Stomach (tissue), 9 donors: ENCODE results near the gene TRPC3. TPM values are rescaled to one million over a fixed set of nuclear protein-coding genes. Genes with fewer than 3 reads are reported as not detected.

ENCODE experiments used
- DNase-seq, 2 donors: peaks; one replicate each; pipeline versions ENCODE4 v3.0.0 to v3.0.0-alpha.2; 2013 to 2019
- H3K27ac ChIP-seq, 5 donors: fragments of 200-600 bp in 4 of 5; sonication (generic) in 4 of 5; one replicate each; pipeline ENCODE4 v1.5.1; 2013 to 2019; ENCODE audit warnings: mild to moderate bottlenecking in 1 of 5, moderate library complexity in 1 of 5
- H3K27me3 ChIP-seq, 3 donors: fragments of 200-600 bp; sonication (generic); one replicate each; pipeline ENCODE4 v1.5.1; 2017 to 2019; ENCODE audit warnings: mixed run types in 1 of 3
- H3K36me3 ChIP-seq, 4 donors: fragments of 200-600 bp; sonication (generic); 1 replicate in 3 of 4; 2 replicates in 1 of 4; pipeline ENCODE4 v1.5.1; 2016 to 2019
- H3K4me1 ChIP-seq, 4 donors: fragments of 200-600 bp; sonication (generic); one replicate each; pipeline ENCODE4 v1.5.1; 2016 to 2019
- H3K4me3 ChIP-seq, 4 donors: fragments of 200-600 bp; sonication (generic) in 3 of 4; one replicate each; pipeline ENCODE4 v1.5.1; 2016 to 2019; ENCODE audit warnings: mild to moderate bottlenecking in 1 of 4
- H3K9me3 ChIP-seq, 4 donors: fragments of 200-600 bp; sonication (generic); one replicate each; pipeline ENCODE4 v1.5.1; 2016 to 2019
- CTCF ChIP-seq, 7 experiments: fragments of 450-650 bp in 4 of 7; fragments of 200-600 bp in 3 of 7; sonication (generic) in 3 of 7; IDR thresholded peaks; one replicate each; pipeline ENCODE4 v1.5.1; 2016 to 2019; ENCODE audit warnings: antibody characterized with exemption in 7 of 7, control low read depth in 2 of 7, mild to moderate bottlenecking in 1 of 7
- EP300 ChIP-seq: sonication (generic); formaldehyde crosslinking; IDR thresholded peaks from one replicate; pipeline ENCODE4 v1.6.1; 2017; ENCODE audit warnings: antibody characterized with exemption
- POLR2A ChIP-seq, 4 donors: fragments of 450-650 bp; IDR thresholded peaks; one replicate each; pipeline ENCODE4 v1.6.1; 2016; ENCODE audit warnings: antibody characterized with exemption in 4 of 4, control low read depth in 2 of 4, mild to moderate bottlenecking in 1 of 4, moderate library complexity in 1 of 4
- POLR2AphosphoS5 ChIP-seq, 3 donors: sonication (generic); formaldehyde crosslinking; IDR thresholded peaks; one replicate each; pipeline ENCODE4 v1.6.1; 2016; ENCODE audit warnings: antibody characterized with exemption in 3 of 3
- WGBS, 5 donors: extraction: QIAGEN DNeasy Blood & Tissue Kit in 3 of 5; methylation state at CpG; one replicate each; pipeline versions ENCODE4 v1.1.5 to v1.1.7; 2013 to 2018; 5-methylcytosine and 5-hydroxymethylcytosine counted together
- intact Hi-C: fragments of 100-400 bp; cut with DNase I; formaldehyde crosslinking; loops from one replicate; pipeline ENCODE4 v1.15.1; 2023; ENCODE audit warnings: low total_unique reads
- polyA plus RNA-seq, 3 donors: library from polyadenylated mRNA; stranded (reverse); fragments of 200-250 nt; gene quantifications; one replicate each; pipeline ENCODE4 v1.2.3, GENCODE V29; 2013
- total RNA-seq, 5 donors: library from RNA; depleted of rRNA; stranded (reverse); fragments of >200 nt; gene quantifications; one replicate each; pipeline versions ENCODE4 v1.1.0 to v1.2.3, GENCODE V29; 2014 to 2016
- donor health status: healthy with polysubstance abuse.
- donor health status: Bipolar disorder and iron deficiency.
- donor health status: healthy.

Gene TRPC3
- total and polyA plus RNA-seq, 8 donors: 0.31 to 3.7 (median 0.70) TPM; not detected in 4

- intact Hi-C loops: no loop called here
- H3K36me3 ChIP-seq: no peaks in the 10 kb centered on the region
- TF ChIP-seq POLR2AphosphoS5 (IDR thresholded peaks at IDR 0.05) (no peak), POLR2A (IDR thresholded peaks at IDR 0.05) (no peak), CTCF (IDR thresholded peaks at IDR 0.05) (no peak), EP300 (no peak)
- DNase-seq: no peak
- H3K27me3 ChIP-seq: no peaks in the 10 kb centered on the region
- H3K4me3 ChIP-seq: no peak overlapping the region
- H3K4me1 ChIP-seq: no peaks in the 10 kb centered on the region
- H3K9me3 ChIP-seq: no peaks in the 10 kb centered on the region
- H3K27ac ChIP-seq: no peak overlapping the region
These were observed 40.1 kb upstream of the TRPC3 start for GRCh38 chr4:121991968-121992367.

DNA sequence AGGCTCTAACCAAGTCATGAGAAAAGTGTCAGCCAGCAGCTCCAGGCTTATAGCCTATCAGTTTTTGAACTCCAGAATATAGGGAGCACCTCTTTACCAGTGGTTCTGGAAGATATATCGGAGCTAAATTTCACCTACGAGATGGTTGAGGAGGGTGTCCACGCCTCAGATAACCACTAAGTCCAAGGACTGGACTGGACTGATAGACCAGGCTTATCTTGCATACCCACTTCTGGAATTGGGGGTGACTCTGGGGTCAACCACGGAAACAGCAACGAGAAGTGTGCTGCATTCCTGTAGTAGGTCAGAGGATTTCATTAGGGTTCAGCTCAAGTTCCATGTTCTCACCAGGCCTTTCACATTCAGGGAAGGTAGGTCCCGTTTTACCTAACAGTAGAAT is 38.6 kb upstream of the TRPC3 start:
- no peaks in the 10 kb centered on the region for H3K27me3 ChIP-seq
- TF ChIP-seq EP300: no peak
- TF ChIP-seq CTCF (IDR thresholded peaks at IDR 0.05): no peak
- TF ChIP-seq POLR2AphosphoS5 (IDR thresholded peaks at IDR 0.05): no peak
- TF ChIP-seq POLR2A (IDR thresholded peaks at IDR 0.05): no peak
- no peaks in the 10 kb centered on the region for H3K36me3 ChIP-seq
- no peak overlapping the region for H3K27ac ChIP-seq
- no peaks in the 10 kb centered on the region for H3K4me1 ChIP-seq
- 61 to 76% (median 72%) methylated on average over 6 of the region's 6 CpGs for WGBS, 5 donors
- no peaks in the 10 kb centered on the region for H3K9me3 ChIP-seq
- DNase-seq: no peak
- intact Hi-C loops: no loop called here
- no peak overlapping the region for H3K4me3 ChIP-seq

- Histone ChIP-seq H3K36me3 (no peaks in the 10 kb centered on the region), H3K4me3 (no peak overlapping the region), H3K27ac (no peak overlapping the region), H3K27me3 (no peaks in the 10 kb centered on the region), H3K9me3 (no peaks in the 10 kb centered on the region), H3K4me1 (no peaks in the 10 kb centered on the region)
- no peak for TF ChIP-seq EP300
- no peak for TF ChIP-seq POLR2AphosphoS5 (IDR thresholded peaks at IDR 0.05)
- TF ChIP-seq CTCF (IDR thresholded peaks at IDR 0.05): no peak
- TF ChIP-seq POLR2A (IDR thresholded peaks at IDR 0.05): no peak
- 27 to 51% (median 36%) methylated on average over 10 of the region's 10 CpGs for WGBS, 5 donors
- no peak for DNase-seq
- intact Hi-C loops: no loop called here
These were observed 37.9 kb upstream of the TRPC3 start for GRCh38 chr4:121989715-121990114.

DNA sequence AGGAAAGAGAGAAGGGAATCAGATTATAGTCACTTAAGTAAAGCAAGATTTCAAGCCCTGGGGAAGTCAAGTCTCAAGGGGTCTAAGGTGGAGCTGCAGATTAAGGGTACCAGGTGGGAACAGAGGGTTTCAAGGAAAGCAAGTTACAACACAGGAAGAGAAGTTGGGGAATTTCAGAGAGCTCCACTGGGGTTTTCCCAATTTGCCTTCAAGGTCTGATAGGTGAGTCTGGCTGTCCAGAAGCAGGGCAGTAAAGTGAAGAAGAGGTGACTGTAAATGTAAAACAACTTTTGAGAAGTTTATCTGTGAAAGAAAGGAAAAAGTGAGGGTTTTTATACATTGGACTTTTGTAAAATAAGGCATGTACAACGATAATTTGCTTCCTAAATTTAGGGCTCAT is 37.1 kb upstream of the TRPC3 start:
- Histone ChIP-seq H3K9me3 (no peaks in the 10 kb centered on the region), H3K4me3 (no peak overlapping the region), H3K27me3 (no peaks in the 10 kb centered on the region), H3K4me1 (no peaks in the 10 kb centered on the region), H3K27ac (no peak overlapping the region), H3K36me3 (no peaks in the 10 kb centered on the region)
- TF ChIP-seq POLR2A (IDR thresholded peaks at IDR 0.05) (no peak), CTCF (IDR thresholded peaks at IDR 0.05) (no peak), EP300 (no peak), POLR2AphosphoS5 (IDR thresholded peaks at IDR 0.05) (no peak)
- WGBS, 5 donors: 76 to 92% (median 86%) methylated on average over 1 of the region's 1 CpG
- intact Hi-C loops: no loop called here
- DNase-seq: no peak
